HFFc6 (cell line): Measurements from ENCODE around the gene PABPN1L. TPM values are rescaled to one million over a fixed set of nuclear protein-coding genes. Genes with fewer than 3 reads are reported as not detected.

Source experiments
- DNase-seq: peaks from one replicate; pipeline ENCODE4 v3.0.0-alpha.2; 2018
- H3K27ac Mint-ChIP-seq: 2 replicates; pipeline ENCODE4 v1.8.0; 2020; ENCODE audit warnings: mild to moderate bottlenecking, mixed read lengths
- H3K27me3 Mint-ChIP-seq: 2 replicates; pipeline ENCODE4 v1.8.0; 2021; ENCODE audit warnings: mild to moderate bottlenecking, moderate library complexity, mixed read lengths; ENCODE audit not compliant: insufficient read depth
- H3K36me3 Mint-ChIP-seq: 2 replicates; pipeline ENCODE4 v1.8.0; 2021; ENCODE audit warnings: low read depth, mixed read lengths
- H3K4me1 Mint-ChIP-seq: 2 replicates; pipeline ENCODE4 v1.8.0; 2020; ENCODE audit warnings: low read depth, mixed read lengths
- H3K4me3 Mint-ChIP-seq: 2 replicates; pipeline ENCODE4 v1.8.0; 2020; ENCODE audit warnings: mild to moderate bottlenecking, moderate library complexity, mixed read lengths
- H3K9me3 Mint-ChIP-seq: 2 replicates; pipeline ENCODE4 v1.8.0; 2020; ENCODE audit warnings: mild to moderate bottlenecking, mixed read lengths
- total RNA-seq, 6 experiments: library from RNA; stranded (reverse); fragmentation: NEBNext Ultra II Directional; extraction: Animal tissue kit (Norgen Biotek cat#: 25700); gene quantifications; 2 replicates in 1 of 6; 3 replicates in 5 of 6; pipeline ENCODE4 v1.2.3, GENCODE V29; 2021
- TF ChIP-seq, protein P1 (sequence below): fragments of 200-600 bp; sonication (generic); IDR thresholded peaks from 2 replicates; pipeline ENCODE4 v1.5.0; 2021; ENCODE audit warnings: antibody characterized with exemption, mild to moderate bottlenecking

PABPN1L gene
- total RNA-seq, 6 experiments from 2014 or later: not detected

DNA sequence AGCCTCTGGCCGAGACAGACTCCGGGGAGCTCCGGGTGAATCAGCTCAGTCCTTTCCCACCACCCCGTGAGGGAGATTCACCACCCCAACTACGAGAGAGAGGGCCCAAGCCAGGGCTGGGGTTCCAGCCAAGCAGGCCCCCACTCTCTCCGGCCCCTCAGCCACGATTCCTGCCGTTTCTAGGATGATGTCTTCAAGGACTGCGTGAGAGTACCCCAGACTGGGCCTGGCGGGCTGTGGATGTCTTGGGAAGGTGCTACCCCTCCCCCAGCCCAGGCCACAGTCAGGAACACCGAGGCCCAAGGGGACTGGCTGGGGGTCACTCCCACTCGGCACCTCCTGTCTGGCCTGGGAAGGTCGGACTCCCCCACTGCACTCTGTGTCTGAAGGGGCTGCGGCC lies 21.6 kb upstream of the PABPN1L start:
- TF ChIP-seq, protein P1, sequence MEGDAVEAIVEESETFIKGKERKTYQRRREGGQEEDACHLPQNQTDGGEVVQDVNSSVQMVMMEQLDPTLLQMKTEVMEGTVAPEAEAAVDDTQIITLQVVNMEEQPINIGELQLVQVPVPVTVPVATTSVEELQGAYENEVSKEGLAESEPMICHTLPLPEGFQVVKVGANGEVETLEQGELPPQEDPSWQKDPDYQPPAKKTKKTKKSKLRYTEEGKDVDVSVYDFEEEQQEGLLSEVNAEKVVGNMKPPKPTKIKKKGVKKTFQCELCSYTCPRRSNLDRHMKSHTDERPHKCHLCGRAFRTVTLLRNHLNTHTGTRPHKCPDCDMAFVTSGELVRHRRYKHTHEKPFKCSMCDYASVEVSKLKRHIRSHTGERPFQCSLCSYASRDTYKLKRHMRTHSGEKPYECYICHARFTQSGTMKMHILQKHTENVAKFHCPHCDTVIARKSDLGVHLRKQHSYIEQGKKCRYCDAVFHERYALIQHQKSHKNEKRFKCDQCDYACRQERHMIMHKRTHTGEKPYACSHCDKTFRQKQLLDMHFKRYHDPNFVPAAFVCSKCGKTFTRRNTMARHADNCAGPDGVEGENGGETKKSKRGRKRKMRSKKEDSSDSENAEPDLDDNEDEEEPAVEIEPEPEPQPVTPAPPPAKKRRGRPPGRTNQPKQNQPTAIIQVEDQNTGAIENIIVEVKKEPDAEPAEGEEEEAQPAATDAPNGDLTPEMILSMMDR: no peak
- Mint-ChIP-seq H3K9me3 (peaks cover 14% of the 10 kb centered on the region), H3K4me3 (no peak overlapping the region), H3K27ac (no peak overlapping the region), H3K4me1 (no peaks in the 10 kb centered on the region), H3K27me3 (peaks cover 7% of the 10 kb centered on the region; the same call in 1 of the 2 replicates), H3K36me3 (no peaks in the 10 kb centered on the region)
- DNase-seq: no peak

DNA sequence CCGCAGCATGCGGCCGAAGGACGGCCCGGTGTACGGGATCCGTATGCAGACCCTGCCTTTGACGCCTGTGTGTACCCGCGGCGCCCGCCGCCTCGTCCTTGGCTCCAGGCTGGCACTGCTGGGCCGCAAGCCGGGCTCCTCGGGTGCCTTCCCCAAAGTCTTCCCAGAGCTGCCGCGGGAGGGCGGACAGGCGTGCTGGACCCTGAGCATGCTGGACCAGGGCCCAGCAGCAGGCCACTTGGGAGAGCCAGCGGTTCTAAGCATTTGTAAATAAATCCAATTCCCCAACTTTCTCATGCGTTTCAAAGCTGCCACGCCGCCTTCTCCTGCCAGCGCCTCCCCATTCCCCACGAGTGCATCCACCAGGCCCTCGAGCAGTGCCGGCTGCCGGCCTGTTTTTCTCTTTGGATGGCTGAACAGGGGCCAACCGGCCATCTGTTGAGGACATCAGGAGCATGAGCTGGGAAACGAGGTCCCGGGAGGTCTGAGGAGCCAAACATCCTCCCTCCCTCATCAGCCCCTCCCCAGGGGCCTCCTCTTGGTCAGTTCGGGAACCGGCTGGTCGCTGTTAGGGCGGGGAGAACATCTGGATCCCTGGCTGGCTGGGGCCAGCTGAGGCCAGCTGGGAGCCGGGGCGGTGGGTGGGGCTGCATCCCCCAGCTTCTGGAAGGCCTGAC lies 20.5 kb upstream of the PABPN1L start:
- Mint-ChIP-seq H3K27ac (no peak overlapping the region), H3K36me3 (no peaks in the 10 kb centered on the region), H3K9me3 (peaks cover 14% of the 10 kb centered on the region), H3K4me1 (no peaks in the 10 kb centered on the region), H3K4me3 (no peak overlapping the region), H3K27me3 (peaks cover 5% of the 10 kb centered on the region)
- DNase-seq: no peak
- TF ChIP-seq, protein P1: no peak

DNA sequence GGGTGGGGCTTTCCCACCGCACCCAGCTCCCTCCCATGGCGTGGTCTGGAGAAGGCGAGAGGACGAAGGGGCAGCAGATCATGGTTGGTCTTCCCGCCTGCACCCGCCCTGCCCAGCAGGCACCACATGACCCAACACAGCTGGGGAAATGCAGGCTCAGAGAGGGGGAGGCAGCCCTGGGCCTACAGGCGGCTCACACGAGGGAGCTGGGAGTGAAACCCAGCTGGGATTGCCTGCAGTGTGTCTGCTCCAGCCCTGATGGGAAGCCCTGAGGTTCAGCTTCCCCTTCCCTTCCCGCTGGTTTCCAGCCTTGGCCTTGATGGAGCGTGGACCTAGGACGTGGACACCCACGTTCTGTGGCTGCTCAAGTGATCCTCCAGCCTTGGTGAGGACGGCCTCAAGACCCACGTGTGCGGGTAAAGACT lies 20.0 kb upstream of the PABPN1L start:
- H3K27ac Mint-ChIP-seq: no peak overlapping the region
- peaks cover 5% of the 10 kb centered on the region for H3K27me3 Mint-ChIP-seq
- no peaks in the 10 kb centered on the region for H3K36me3 Mint-ChIP-seq
- DNase-seq: no peak
- H3K4me3 Mint-ChIP-seq: no peak overlapping the region
- no peaks in the 10 kb centered on the region for H3K4me1 Mint-ChIP-seq
- peaks cover 14% of the 10 kb centered on the region for H3K9me3 Mint-ChIP-seq
- TF ChIP-seq, protein P1: no peak

DNA sequence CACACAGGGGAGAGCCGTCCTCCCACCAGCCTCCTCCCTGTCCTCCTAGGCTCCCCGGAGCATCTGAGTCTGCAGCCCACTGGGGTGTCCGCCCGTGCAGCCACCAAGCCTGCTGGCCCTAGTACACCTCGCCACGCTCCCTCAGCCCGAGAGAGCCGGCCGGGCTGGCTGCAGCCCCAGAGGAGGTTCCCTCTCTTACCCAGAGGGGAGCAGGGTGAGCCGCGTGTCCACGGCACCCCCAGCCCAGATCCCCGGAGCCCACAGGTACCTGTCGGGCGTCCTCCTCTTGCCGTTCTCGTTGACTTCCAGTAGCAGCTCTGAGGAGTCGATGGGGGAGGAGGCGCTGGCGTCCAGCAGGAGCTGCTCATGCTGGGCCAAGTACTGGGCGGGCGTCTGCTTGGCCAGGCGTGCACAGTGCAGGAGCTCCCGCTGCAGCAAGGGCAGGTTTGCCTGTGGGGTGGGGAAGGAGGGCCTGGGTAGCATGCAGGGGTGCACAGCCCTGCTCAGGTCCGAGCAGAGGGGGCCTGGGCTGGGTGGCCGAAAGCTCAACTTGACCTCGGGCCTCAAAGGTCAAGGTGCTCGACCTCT lies 19.3 kb upstream of the PABPN1L start:
- TF ChIP-seq, protein P1: no peak
- Mint-ChIP-seq H3K27me3 (peaks cover 5% of the 10 kb centered on the region), H3K9me3 (peaks cover 13% of the 10 kb centered on the region), H3K4me3 (no peak overlapping the region), H3K4me1 (no peaks in the 10 kb centered on the region), H3K36me3 (no peaks in the 10 kb centered on the region), H3K27ac (no peak overlapping the region)
- DNase-seq: no peak

DNA sequence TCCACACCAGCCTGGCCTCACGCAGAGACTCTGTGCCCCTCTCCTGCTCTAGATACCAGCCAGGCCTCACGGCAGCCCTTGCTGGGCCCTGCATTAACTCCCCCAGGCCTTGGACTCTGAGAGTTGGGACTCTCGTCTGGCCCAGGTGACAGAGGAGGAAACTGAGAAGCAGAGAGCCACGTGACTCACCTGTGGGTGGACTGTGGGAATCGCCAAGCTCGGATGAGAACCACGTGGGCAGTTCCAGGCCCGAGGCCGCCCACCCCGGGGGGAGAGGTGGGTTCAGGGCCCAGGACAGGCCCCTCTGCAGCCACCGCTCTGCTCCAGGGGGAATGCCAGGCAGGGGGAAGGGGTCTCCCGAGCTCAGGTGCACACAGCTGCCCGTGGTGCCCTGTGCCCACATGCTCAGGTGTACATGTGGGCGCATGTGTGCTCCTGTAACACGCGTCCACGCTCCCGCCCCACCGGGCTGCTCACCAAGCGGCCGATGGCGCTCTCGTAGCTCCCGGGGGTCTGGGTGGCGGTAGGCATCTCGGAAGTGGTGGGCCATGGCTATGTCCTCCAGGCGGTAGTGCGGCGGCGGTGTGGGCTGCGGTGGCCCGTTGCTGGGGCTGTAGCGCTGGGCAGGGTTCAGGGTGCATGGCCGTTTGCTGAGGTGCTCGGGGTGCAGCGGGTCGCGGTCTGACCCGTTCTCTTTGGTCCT lies 18.3 kb upstream of the PABPN1L start:
- Mint-ChIP-seq H3K27me3 (peaks cover 10% of the 10 kb centered on the region), H3K9me3 (peaks cover 3% of the 10 kb centered on the region; the same call in 1 of the 2 replicates)
- TF ChIP-seq, protein P1: no peak

More for the DNA sequence above, 18.3 kb upstream of the PABPN1L start:
- Mint-ChIP-seq H3K27ac (no peak overlapping the region), H3K36me3 (no peaks in the 10 kb centered on the region), H3K4me3 (no peak overlapping the region), H3K4me1 (no peaks in the 10 kb centered on the region)
- no peak for DNase-seq
